ENCODE results near the gene TRIM34. TPM values are rescaled to one million over a fixed set of nuclear protein-coding genes. Genes with fewer than 3 reads are reported as not detected.
"Not testable (repeated sequence)": the region's sequence is repeated elsewhere in the genome, so short reads cannot be mapped to it uniquely, and the experiment has no call there.

TRIM34 gene
- total and polyA plus RNA-seq, 2 donors from 2014 or later: 5.9 to 6.7 TPM

- Histone ChIP-seq H3K27me3 (ENCODE audit: control insufficient read depth, insufficient read depth, low read length) (no peaks in the 10 kb centered on the region), H3K4me1 (ENCODE audit: control insufficient read depth in 2 of 3, insufficient read depth in 2 of 3, low read depth in 1 of 3, low read length in 3 of 3) (peaks cover 0 to 3% (median 0%) of the 10 kb centered on the region in 3 donors), H3K27ac (ENCODE audit: low read depth in 2 of 2, low read length in 2 of 2) (no peak overlapping the region), H3K9me3 (ENCODE audit: control insufficient read depth in 2 of 3, insufficient read depth in 1 of 3, low read length in 3 of 3) (no peaks in the 10 kb centered on the region), H3K9ac (ENCODE audit: low read length in 3 of 3) (no peak overlapping the region), H3K36me3 (ENCODE audit: control insufficient read depth in 2 of 3, insufficient read depth in 3 of 3, low read length in 3 of 3) (no peaks in the 10 kb centered on the region), H3K4me3 (ENCODE audit: low read length in 3 of 3) (no peak overlapping the region)
- no peak for TF ChIP-seq CTCF (IDR thresholded peaks at IDR 0.05; ENCODE audit: borderline replicate concordance, extremely low read depth, insufficient read depth)
- no peak for FAIRE-seq
- intact Hi-C loops (cut with DNase I): no loop called here
- DNase-seq: no peak
Observed at GRCh38 chr11:5688482-5688881, 63.7 kb downstream of the TRIM34 start.

GRCh38 chr11:5689551-5689983, 64.8 kb downstream of the TRIM34 start, which contains the start of gene TRIM22:
TSS of gene TRIM22 (plus strand) at chr11:5689790. CDS start at chr11:5696233, 6,443 bp downstream.
- intact Hi-C loops (cut with DNase I): no loop called here
- DNase-seq: peak in 3 of 5 donors; percentile 28 to 67 (median 60)
- Histone ChIP-seq H3K4me1 (ENCODE audit: control insufficient read depth in 2 of 3, insufficient read depth in 2 of 3, low read depth in 1 of 3, low read length in 3 of 3) (peaks cover 0 to 3% (median 0%) of the 10 kb centered on the region in 3 donors), H3K4me3 (ENCODE audit: low read length in 3 of 3) (peak within 1 kb of the TSS; percentile 37 to 70 (median 62)), H3K9ac (ENCODE audit: low read length in 3 of 3) (peak within 1 kb of the TSS; percentile 10 to 87 (median 27)), H3K9me3 (ENCODE audit: control insufficient read depth in 2 of 3, insufficient read depth in 1 of 3, low read length in 3 of 3) (no peaks in the 10 kb centered on the region), H3K27ac (ENCODE audit: low read depth in 2 of 2, low read length in 2 of 2) (peak within 1 kb of the TSS; percentile 86 to 89), H3K27me3 (ENCODE audit: control insufficient read depth, insufficient read depth, low read length) (no peaks in the 10 kb centered on the region), H3K36me3 (ENCODE audit: control insufficient read depth in 2 of 3, insufficient read depth in 3 of 3, low read length in 3 of 3) (no peaks in the 10 kb centered on the region)
- TF ChIP-seq CTCF (IDR thresholded peaks at IDR 0.05; ENCODE audit: borderline replicate concordance, extremely low read depth, insufficient read depth): no peak
- no peak for FAIRE-seq

GRCh38 chr11:5690216-5690615, 65.4 kb downstream of the TRIM34 start:
- Histone ChIP-seq H3K4me3 (ENCODE audit: low read length in 3 of 3) (peak overlapping the region in 2 of 3 donors; percentile 62 to 70), H3K36me3 (ENCODE audit: control insufficient read depth in 2 of 3, insufficient read depth in 3 of 3, low read length in 3 of 3) (no peaks in the 10 kb centered on the region), H3K27ac (ENCODE audit: low read depth in 2 of 2, low read length in 2 of 2) (peak overlapping the region; percentile 86 to 89), H3K4me1 (ENCODE audit: control insufficient read depth in 2 of 3, insufficient read depth in 2 of 3, low read depth in 1 of 3, low read length in 3 of 3) (peaks cover 0 to 3% (median 0%) of the 10 kb centered on the region in 3 donors), H3K9me3 (ENCODE audit: control insufficient read depth in 2 of 3, insufficient read depth in 1 of 3, low read length in 3 of 3) (no peaks in the 10 kb centered on the region), H3K9ac (ENCODE audit: low read length in 3 of 3) (peak overlapping the region; percentile 10 to 87 (median 27)), H3K27me3 (ENCODE audit: control insufficient read depth, insufficient read depth, low read length) (no peaks in the 10 kb centered on the region)
- DNase-seq (no peak), FAIRE-seq (no peak)
- intact Hi-C loops (cut with DNase I): no loop called here
- TF ChIP-seq CTCF (IDR thresholded peaks at IDR 0.05; ENCODE audit: borderline replicate concordance, extremely low read depth, insufficient read depth): no peak

GRCh38 chr11:5690736-5691135, 65.9 kb downstream of the TRIM34 start:
- intact Hi-C loops (cut with DNase I): no loop called here
- peaks cover 0 to 3% (median 0%) of the 10 kb centered on the region in 3 donors for H3K4me1 ChIP-seq (ENCODE audit: control insufficient read depth in 2 of 3, insufficient read depth in 2 of 3, low read depth in 1 of 3, low read length in 3 of 3)
- peak overlapping the region in 2 of 3 donors; percentile 62 to 70 for H3K4me3 ChIP-seq (ENCODE audit: low read length in 3 of 3)
- no peaks in the 10 kb centered on the region for H3K27me3 ChIP-seq (ENCODE audit: control insufficient read depth, insufficient read depth, low read length)
- DNase-seq: peak in 1 of 5 donors; percentile 45
- TF ChIP-seq CTCF (IDR thresholded peaks at IDR 0.05; ENCODE audit: borderline replicate concordance, extremely low read depth, insufficient read depth): no peak
- FAIRE-seq: no peak
- H3K27ac ChIP-seq (ENCODE audit: low read depth in 2 of 2, low read length in 2 of 2): peak overlapping the region; percentile 86 to 89
- peak overlapping the region in 2 of 3 donors; percentile 37 to 87 for H3K9ac ChIP-seq (ENCODE audit: low read length in 3 of 3)
- no peaks in the 10 kb centered on the region for H3K36me3 ChIP-seq (ENCODE audit: control insufficient read depth in 2 of 3, insufficient read depth in 3 of 3, low read length in 3 of 3)
- H3K9me3 ChIP-seq (ENCODE audit: control insufficient read depth in 2 of 3, insufficient read depth in 1 of 3, low read length in 3 of 3): no peaks in the 10 kb centered on the region

- H3K9ac ChIP-seq (ENCODE audit: low read length in 3 of 3); DNase-seq; intact Hi-C loops (cut with DNase I): not testable (repeated sequence)
Observed at GRCh38 chr11:5691238-5691963, 66.6 kb downstream of the TRIM34 start.

More at GRCh38 chr11:5691238-5691963, 66.6 kb downstream of the TRIM34 start:
- peak overlapping the region in 1 of 2 donors; percentile 86 for H3K27ac ChIP-seq (ENCODE audit: low read depth in 2 of 2, low read length in 2 of 2)
- H3K36me3 ChIP-seq (ENCODE audit: control insufficient read depth in 2 of 3, insufficient read depth in 3 of 3, low read length in 3 of 3); H3K9me3 ChIP-seq (ENCODE audit: control insufficient read depth in 2 of 3, insufficient read depth in 1 of 3, low read length in 3 of 3); H3K27me3 ChIP-seq (ENCODE audit: control insufficient read depth, insufficient read depth, low read length); FAIRE-seq; H3K4me1 ChIP-seq (ENCODE audit: control insufficient read depth in 2 of 3, insufficient read depth in 2 of 3, low read depth in 1 of 3, low read length in 3 of 3): not testable (repeated sequence)
- peak overlapping the region in 2 of 3 donors; percentile 62 to 70 for H3K4me3 ChIP-seq (ENCODE audit: low read length in 3 of 3)

All from kidney (tissue), 14 donors.